ENCODE data around the gene CBR4. TPM values are rescaled to one million over a fixed set of nuclear protein-coding genes. Genes with fewer than 3 reads are reported as not detected.

CBR4 gene
- total RNA-seq: 10 to 100 TPM; 20.4 to 25.6 (median 24.7) TPM

- peak within 1 kb of the TSS; percentile 70 to 89 (median 79) for H3K4me3 ChIP-seq
- no peaks in the 10 kb centered on the region for H3K27me3 ChIP-seq
- DNase-seq (ENCODE audit: low spot score in 2 of 2): peak; percentile 93
- TF ChIP-seq POLR2A (IDR thresholded peaks at IDR 0.05): peak; percentile 83 to 89
- peak; percentile 81 to 97 for TF ChIP-seq EP300 (IDR thresholded peaks at IDR 0.05)
- TF ChIP-seq CTCF (IDR thresholded peaks at IDR 0.05): peak; percentile 6 to 39 (median 38)
- H3K4me1 ChIP-seq: peaks cover 3 to 45% (median 20%) of the 10 kb centered on the region in 4 donors
- H3K36me3 ChIP-seq: peaks cover 0 to 4% (median 0%) of the 10 kb centered on the region in 3 donors
- no peaks in the 10 kb centered on the region for H3K9me3 ChIP-seq
- peak within 1 kb of the TSS; percentile 90 to 97 (median 92) for H3K27ac ChIP-seq
- WGBS, 2 donors: 1 to 2% methylated on average over 54 of the region's 54 CpGs
Observed at GRCh38 chr4:169010125-169011023, at the start of gene CBR4. CBR4 (minus strand) TSS chr4:169010255; CDS start chr4:169010089, 166 bp downstream.

- TF ChIP-seq CTCF (IDR thresholded peaks at IDR 0.05) (no peak), EP300 (IDR thresholded peaks at IDR 0.05) (peak in 1 of 2 donors; percentile 54), POLR2A (IDR thresholded peaks at IDR 0.05) (no peak)
- 67 to 74% methylated on average over 22 of the region's 22 CpGs for WGBS, 2 donors
- peaks cover 0 to 44% (median 7%) of the 10 kb centered on the region in 4 donors for H3K4me1 ChIP-seq
- peak overlapping the region; percentile 26 to 87 (median 56) for H3K27ac ChIP-seq
- no peaks in the 10 kb centered on the region for H3K36me3 ChIP-seq
- peak in 1 of 2 donors; percentile 30 for DNase-seq (ENCODE audit: low spot score in 2 of 2)
- H3K27me3 ChIP-seq: no peaks in the 10 kb centered on the region
- no peaks in the 10 kb centered on the region for H3K9me3 ChIP-seq
- H3K4me3 ChIP-seq: no peak overlapping the region
Observed at GRCh38 chr4:169059306-169060211, 49.5 kb upstream of the CBR4 start.

- H3K9me3 ChIP-seq: no peaks in the 10 kb centered on the region
- TF ChIP-seq CTCF (IDR thresholded peaks at IDR 0.05) (no peak), POLR2A (IDR thresholded peaks at IDR 0.05) (no peak), EP300 (IDR thresholded peaks at IDR 0.05) (no peak)
- 77 to 78% methylated on average over 7 of the region's 7 CpGs for WGBS, 2 donors
Observed at GRCh38 chr4:169058312-169058711, 48.3 kb upstream of the CBR4 start.

GRCh38 chr4:169054879-169055278, 44.8 kb upstream of the CBR4 start:
- no peaks in the 10 kb centered on the region for H3K36me3 ChIP-seq
- DNase-seq (ENCODE audit: low spot score in 2 of 2): no peak
- H3K4me3 ChIP-seq: no peak overlapping the region
- H3K9me3 ChIP-seq: no peaks in the 10 kb centered on the region
- H3K4me1 ChIP-seq: peaks cover 0 to 43% (median 13%) of the 10 kb centered on the region in 4 donors
- no peak overlapping the region for H3K27ac ChIP-seq
- WGBS, 2 donors: 87 to 98% methylated on average over 6 of the region's 6 CpGs
- H3K27me3 ChIP-seq: no peaks in the 10 kb centered on the region
- TF ChIP-seq EP300 (IDR thresholded peaks at IDR 0.05) (no peak), CTCF (IDR thresholded peaks at IDR 0.05) (no peak), POLR2A (IDR thresholded peaks at IDR 0.05) (no peak)

More at GRCh38 chr4:169058312-169058711, 48.3 kb upstream of the CBR4 start:
- Histone ChIP-seq H3K36me3 (no peaks in the 10 kb centered on the region), H3K4me3 (no peak overlapping the region), H3K27me3 (no peaks in the 10 kb centered on the region), H3K27ac (no peak overlapping the region), H3K4me1 (peaks cover 0 to 41% (median 7%) of the 10 kb centered on the region in 4 donors)
- no peak for DNase-seq (ENCODE audit: low spot score in 2 of 2)
